GM19324 (cell line): ENCODE results near the gene PRSS2.

Experiments used
- ATAC-seq: cut with Tn5 transposase; IDR thresholded peaks from one replicate; pipeline ENCODE4 v1.9.1; 2021; ENCODE audit warnings: mild to moderate bottlenecking, moderate library complexity; ENCODE audit not compliant: unreplicated experiment, low FRiP score

PRSS2 gene

GRCh38 chr7:142800088-142800487 lies 29.3 kb downstream of the PRSS2 start:
- ATAC-seq: no peak

GRCh38 chr7:142800699-142801260 lies 30.0 kb downstream of the PRSS2 start:
- ATAC-seq: no peak

GRCh38 chr7:142801601-142802295 lies 31.0 kb downstream of the PRSS2 start:
- no peak for ATAC-seq

GRCh38 chr7:142802301-142802700 lies 31.5 kb downstream of the PRSS2 start:
- ATAC-seq: no peak

GRCh38 chr7:142803901-142804300 lies 33.1 kb downstream of the PRSS2 start:
- ATAC-seq: no peak

- ATAC-seq: no peak
These were observed 34.0 kb downstream of the PRSS2 start for GRCh38 chr7:142804728-142805207.

- ATAC-seq: no peak
These were observed 34.7 kb downstream of the PRSS2 start for GRCh38 chr7:142805350-142806021.

GRCh38 chr7:142806022-142806356 lies 35.2 kb downstream of the PRSS2 start:
- no peak for ATAC-seq

- no peak for ATAC-seq
These were observed 36.2 kb downstream of the PRSS2 start for GRCh38 chr7:142806957-142807356.

- no peak for ATAC-seq
These were observed 37.2 kb downstream of the PRSS2 start for GRCh38 chr7:142807855-142808460.

- peak; percentile 42 for ATAC-seq
These were observed 37.7 kb downstream of the PRSS2 start for GRCh38 chr7:142808461-142808801.

- ATAC-seq: peak; percentile 97
These were observed 38.2 kb downstream of the PRSS2 start for GRCh38 chr7:142808802-142809583.

- ATAC-seq: no peak
These were observed 38.9 kb downstream of the PRSS2 start for GRCh38 chr7:142809671-142810070.

- ATAC-seq: no peak
These were observed 40.5 kb downstream of the PRSS2 start for GRCh38 chr7:142811154-142811737.

- no peak for ATAC-seq
These were observed 41.9 kb downstream of the PRSS2 start for GRCh38 chr7:142812437-142813215.

GRCh38 chr7:142813226-142813625 lies 42.5 kb downstream of the PRSS2 start:
- no peak for ATAC-seq

- ATAC-seq: no peak
These were observed 42.9 kb downstream of the PRSS2 start for GRCh38 chr7:142813699-142814098.

- ATAC-seq: no peak
These were observed 43.7 kb downstream of the PRSS2 start for GRCh38 chr7:142814451-142814850.

GRCh38 chr7:142815134-142815533 lies 44.4 kb downstream of the PRSS2 start:
- ATAC-seq: no peak

GRCh38 chr7:142817506-142817905 lies 46.7 kb downstream of the PRSS2 start:
- ATAC-seq: no peak
